ENCODE data around the gene DEF6.

DEF6 gene

DNA sequence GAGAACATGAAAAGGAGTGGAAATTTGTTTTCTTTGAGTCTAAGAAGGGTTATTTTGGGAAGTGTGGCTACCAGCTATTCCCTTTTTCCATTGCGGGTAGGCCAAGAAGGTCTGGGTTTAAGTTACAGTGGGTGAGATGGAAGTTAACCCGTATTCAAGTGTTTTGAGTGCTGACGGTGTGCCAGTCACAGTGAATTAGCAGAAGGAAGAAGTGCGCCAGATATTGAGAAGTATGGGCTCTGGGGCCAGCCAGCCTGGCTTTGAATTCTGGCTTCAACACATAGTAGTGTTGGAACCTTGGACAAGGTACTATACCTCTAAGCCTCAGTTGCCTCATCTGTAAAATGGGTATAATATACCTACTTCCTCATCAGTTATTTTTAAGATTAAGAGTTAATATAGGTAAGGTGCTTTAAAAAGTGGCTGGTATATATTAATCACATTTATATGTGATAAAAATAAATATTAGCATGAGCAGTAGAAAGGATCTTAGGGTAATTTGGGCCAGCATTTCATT is 21.8 kb upstream of the DEF6 start:
- TF ChIP-seq, protein P1, sequence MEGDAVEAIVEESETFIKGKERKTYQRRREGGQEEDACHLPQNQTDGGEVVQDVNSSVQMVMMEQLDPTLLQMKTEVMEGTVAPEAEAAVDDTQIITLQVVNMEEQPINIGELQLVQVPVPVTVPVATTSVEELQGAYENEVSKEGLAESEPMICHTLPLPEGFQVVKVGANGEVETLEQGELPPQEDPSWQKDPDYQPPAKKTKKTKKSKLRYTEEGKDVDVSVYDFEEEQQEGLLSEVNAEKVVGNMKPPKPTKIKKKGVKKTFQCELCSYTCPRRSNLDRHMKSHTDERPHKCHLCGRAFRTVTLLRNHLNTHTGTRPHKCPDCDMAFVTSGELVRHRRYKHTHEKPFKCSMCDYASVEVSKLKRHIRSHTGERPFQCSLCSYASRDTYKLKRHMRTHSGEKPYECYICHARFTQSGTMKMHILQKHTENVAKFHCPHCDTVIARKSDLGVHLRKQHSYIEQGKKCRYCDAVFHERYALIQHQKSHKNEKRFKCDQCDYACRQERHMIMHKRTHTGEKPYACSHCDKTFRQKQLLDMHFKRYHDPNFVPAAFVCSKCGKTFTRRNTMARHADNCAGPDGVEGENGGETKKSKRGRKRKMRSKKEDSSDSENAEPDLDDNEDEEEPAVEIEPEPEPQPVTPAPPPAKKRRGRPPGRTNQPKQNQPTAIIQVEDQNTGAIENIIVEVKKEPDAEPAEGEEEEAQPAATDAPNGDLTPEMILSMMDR (IDR thresholded peaks at IDR 0.05; ENCODE audit: low read depth, low read length) = no peak
- no peak for DNase-seq (ENCODE audit: low read depth, low spot score)
- in situ Hi-C loops (cut with HindIII; ENCODE audit: low sequenced_read_pairs) = no loop called here
- H3K4me3 ChIP-seq (ENCODE audit: low read depth, low read length) = no peak overlapping the region

- no peak for DNase-seq (ENCODE audit: low read depth, low spot score)
- in situ Hi-C loops (cut with HindIII; ENCODE audit: low sequenced_read_pairs) = no loop called here
- TF ChIP-seq, protein P1 (IDR thresholded peaks at IDR 0.05; ENCODE audit: low read depth, low read length) = no peak
- H3K4me3 ChIP-seq (ENCODE audit: low read depth, low read length) = no peak overlapping the region
Measured at GRCh38 chr6:35278708-35279107, 18.9 kb upstream of the DEF6 start.

GRCh38 chr6:35280903-35281302 is 16.7 kb upstream of the DEF6 start:
- no peak overlapping the region for H3K4me3 ChIP-seq (ENCODE audit: low read depth, low read length)
- in situ Hi-C loops (cut with HindIII; ENCODE audit: low sequenced_read_pairs) = no loop called here
- no peak for DNase-seq (ENCODE audit: low read depth, low spot score)
- TF ChIP-seq, protein P1 (IDR thresholded peaks at IDR 0.05; ENCODE audit: low read depth, low read length) = no peak

DNA sequence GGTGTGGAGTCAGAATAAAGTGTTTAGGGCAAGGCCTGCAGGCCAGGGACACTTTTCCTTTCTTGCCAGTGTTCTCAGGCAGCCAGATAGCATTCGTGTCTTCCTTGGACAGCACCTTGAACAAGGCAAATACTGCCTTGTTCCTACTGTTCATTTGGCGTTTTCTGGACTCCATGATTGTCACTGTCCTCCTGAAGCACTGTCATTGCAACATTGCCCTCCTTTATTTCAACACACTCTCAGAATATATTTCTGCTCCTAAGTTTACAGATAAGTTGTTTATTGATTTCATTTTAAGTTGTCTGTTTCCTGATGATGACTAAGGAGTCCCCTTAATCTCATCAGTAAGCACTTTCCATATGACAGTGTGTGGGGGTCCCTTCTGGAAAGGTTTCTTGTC is 15.1 kb upstream of the DEF6 start:
- in situ Hi-C loops (cut with HindIII; ENCODE audit: low sequenced_read_pairs) = no loop called here
- H3K4me3 ChIP-seq (ENCODE audit: low read depth, low read length) = no peak overlapping the region
- no peak for DNase-seq (ENCODE audit: low read depth, low spot score)
- TF ChIP-seq, protein P1 (IDR thresholded peaks at IDR 0.05; ENCODE audit: low read depth, low read length) = no peak

GRCh38 chr6:35283361-35283760 is 14.3 kb upstream of the DEF6 start:
- no peak overlapping the region for H3K4me3 ChIP-seq (ENCODE audit: low read depth, low read length)
- TF ChIP-seq, protein P1 (IDR thresholded peaks at IDR 0.05; ENCODE audit: low read depth, low read length) = no peak
- in situ Hi-C loops (cut with HindIII; ENCODE audit: low sequenced_read_pairs) = no loop called here
- DNase-seq (ENCODE audit: low read depth, low spot score) = no peak

DNA sequence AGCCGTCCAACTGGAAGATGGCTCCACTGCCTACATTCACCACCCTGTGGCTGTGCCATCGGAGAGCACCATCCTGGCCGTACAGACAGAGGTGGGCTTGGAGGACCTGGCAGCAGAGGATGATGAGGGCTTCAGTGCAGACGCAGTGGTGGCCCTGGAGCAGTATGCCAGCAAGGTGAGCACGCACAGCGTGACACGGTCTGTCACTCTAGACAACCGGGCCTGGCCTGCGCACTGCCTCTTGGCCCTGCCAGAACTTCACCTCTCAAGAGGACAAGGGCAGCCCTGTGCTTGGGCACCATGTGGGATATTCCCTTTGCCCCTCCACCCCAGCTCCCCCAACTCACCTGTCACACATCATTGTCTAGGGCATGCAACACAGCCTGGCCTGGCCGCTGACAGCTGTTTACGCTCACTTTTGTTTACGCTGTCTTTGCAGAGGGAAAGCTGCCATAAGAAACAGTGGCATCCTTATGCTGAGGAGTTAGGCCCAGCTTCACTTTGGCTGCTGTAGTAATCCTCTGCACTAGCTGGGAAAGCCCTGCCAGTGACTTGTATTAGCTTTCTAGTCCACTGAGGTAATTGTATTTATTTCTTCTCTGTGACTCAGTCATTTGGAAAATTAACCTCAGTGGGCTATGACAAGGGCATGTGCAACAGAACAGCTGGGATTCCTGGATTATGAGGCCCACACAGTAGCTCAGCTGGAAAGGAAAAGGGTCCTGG is 9.8 kb upstream of the DEF6 start:
- in situ Hi-C loops (cut with HindIII; ENCODE audit: low sequenced_read_pairs) = no loop called here
- DNase-seq (ENCODE audit: low read depth, low spot score) = peak; percentile 26
- TF ChIP-seq, protein P1 (IDR thresholded peaks at IDR 0.05; ENCODE audit: low read depth, low read length) = no peak
- H3K4me3 ChIP-seq (ENCODE audit: low read depth, low read length) = no peak overlapping the region
